ENCODE results near the gene CCDC167.
A peak's percentile ranks its signal among the peaks of the same experiment; 100 is the strongest.
"Not testable (repeated sequence)": the region's sequence is repeated elsewhere in the genome, so short reads cannot be mapped to it uniquely, and the experiment has no call there.

The CCDC167 gene

DNA sequence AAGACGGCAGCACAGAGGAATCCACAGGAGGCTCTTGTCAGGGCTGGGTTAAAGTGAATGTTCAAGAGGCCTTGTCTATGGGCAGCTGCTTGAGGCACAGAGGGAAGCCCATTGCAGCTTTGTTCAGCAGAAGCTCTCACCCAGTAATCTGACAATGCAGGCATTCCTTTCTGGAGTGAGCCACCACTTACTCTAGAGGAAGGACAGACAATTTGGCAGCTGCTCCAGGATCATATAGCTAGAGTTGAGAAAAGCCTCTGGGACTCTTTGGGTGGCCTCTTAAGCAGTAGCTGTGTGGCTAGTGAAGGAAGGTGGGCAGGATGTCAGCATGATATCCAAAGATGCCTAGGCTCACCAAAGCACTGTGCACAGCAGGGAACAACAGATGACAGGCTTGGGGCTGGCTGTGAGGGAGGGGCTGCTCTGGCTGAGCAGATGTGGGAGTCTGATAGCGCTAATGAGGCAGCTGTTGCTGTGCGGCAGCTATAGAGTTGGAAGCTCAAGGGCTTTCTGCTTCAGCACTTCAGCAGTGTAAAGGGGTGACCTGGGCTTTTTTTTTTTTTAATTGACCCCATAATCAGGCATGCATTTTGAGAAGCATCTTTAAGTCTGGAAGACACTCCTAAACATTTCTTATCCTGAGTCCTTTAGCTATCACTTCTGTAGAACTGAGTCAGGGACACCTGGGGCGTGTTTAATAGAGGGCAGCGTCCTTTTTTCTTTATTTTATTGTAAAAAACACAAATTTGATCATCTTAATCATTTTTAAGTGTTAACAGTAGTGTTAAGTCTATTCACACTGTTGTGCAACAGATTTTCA, 39.5 kb downstream of the CCDC167 start:
- peak; percentile 60 for DNase-seq

DNA sequence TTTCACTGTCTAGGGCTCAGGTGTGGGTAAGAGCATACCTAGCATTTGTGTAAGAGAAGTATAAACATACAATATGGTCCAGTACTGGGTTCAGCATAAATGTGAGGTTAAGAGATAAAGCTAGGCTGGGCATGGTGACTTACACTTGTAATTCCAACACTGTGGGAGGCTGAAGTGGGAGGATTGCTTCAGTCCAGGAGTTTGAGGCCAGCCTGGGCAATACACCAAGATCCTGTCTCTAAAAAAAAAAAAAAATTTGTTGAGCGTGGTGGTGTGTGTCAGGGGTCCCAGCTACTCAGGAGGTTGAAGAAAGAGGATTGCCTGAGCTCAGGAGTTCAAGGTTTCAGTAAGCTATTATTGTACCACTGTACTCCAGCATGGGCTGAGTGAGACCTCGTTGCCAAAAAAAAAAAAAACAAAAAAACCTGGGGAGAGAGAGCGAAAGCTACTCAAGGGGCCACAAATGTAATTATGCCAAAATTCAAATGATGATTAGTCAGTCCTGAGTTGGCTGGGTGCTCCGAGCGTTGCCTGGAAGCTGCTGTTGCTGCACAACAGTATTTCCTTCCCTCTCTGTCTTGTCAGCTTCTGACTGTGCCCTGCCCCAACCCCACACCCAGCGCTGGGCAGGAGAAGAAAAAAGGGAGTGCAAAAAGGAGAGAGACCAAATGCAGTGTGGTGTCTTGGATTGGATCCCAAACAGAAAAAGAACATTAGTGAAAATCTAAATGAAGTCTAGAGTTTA, 42.7 kb downstream of the CCDC167 start:
- no peak for DNase-seq

DNA sequence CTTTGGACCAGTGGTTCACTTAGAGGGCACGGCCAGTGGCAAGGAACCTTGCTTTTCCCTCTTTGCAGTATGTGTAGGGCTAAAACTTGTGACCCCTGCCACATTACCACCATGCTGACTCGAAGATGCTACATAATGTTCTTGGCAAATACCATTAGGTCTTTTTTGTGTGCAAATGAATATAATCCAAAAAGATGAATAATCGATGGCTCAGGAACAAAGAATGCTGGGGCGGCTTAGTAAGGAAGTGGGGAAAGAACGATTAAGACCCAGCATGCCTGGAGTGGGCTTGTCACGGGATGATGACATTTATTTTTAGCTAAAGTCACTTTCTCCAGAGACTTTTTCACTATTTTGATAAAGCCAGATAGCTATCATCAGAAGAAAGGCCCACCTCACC, 43.6 kb downstream of the CCDC167 start:
- no peak for DNase-seq

DNA sequence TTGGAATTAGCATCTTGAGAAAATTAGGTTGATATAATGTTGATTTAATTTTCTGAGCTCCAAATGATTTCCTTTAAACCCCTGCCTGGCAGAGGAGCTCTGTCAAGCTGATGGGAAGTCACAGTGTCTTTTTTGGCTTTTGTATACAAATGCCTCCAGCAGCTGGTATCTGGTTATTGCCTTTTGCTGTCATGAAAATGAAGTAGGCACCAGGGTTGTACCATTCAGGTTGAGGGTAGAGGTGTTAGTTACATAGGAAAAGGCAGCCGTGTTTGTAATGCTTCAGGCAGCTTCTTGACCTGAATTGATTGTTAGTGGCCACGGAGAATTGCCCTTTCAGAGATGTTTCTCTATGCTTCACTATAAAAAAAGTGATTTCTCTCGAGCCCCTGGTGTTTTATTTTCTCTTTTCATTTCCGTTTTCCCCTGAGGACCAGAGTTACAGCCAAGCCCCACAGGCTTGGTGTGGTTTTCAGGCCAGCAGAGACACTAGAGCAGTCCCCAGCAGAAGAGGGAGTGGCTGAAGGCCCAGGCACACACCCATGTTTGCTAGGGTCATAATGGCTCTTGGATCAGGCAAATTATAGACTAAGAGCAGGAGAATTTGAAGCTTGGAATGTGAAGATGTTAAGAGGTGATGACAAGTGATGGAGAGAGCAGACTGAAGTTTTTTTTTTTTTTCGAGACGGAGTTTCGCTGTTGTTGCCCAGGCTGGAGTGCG, 45.1 kb downstream of the CCDC167 start:
- no peak for DNase-seq

DNA sequence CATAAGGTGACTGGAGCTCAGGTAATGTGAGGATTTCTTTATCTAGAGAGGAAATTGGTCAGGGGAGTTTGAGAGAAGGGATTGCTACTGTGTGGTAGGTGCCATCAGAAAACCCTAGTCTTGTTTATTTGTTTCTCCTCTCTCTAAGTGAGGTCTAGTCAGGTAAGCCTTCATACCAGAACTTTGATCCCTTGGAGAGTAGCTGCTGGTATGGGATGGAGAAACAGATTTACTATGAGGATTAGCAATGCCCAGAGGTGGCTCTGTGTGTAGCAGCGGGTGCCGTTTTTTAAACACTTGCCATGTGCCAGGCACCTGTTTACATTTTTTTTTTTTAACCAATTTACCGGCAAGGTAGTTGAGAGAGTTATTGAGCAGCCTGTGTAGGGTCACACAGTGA, 47.2 kb downstream of the CCDC167 start:
- DNase-seq: no peak

DNA sequence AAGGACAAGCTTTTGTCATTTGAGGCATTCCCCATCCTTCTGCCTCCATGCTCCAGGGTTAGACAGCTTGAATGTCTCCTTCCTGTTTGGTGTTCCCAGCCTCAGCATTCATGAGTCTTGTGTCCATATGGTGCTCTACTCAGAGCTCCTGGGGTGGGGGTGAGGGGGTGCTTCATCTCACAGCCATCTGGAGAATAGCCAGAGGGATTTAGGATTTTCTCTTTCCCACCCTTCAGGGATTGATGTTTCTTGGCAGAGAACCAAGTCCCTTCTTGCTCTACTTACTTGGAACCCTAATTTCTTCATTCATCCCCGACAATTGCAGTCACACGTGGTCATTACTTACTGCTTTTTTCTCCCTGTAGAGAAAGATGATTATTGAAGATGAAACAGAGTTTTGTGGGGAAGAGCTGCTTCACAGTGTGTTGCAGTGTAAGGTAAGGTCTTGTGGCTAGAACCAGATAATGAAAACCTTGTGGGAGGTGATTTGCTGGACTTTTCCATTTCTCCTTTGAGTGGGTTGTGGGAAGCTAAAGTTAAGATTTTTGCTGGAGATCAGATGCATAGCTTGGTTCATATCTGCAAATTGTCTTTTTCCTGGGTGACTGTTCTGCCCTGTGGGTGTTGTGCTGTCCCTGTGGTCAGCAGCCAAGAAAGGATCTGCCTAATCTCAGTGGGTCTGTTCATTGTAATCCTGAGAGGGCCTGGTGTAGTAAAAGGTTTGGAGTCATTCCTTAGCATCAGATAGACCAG, 48.1 kb downstream of the CCDC167 start:
- no peak for DNase-seq

DNA sequence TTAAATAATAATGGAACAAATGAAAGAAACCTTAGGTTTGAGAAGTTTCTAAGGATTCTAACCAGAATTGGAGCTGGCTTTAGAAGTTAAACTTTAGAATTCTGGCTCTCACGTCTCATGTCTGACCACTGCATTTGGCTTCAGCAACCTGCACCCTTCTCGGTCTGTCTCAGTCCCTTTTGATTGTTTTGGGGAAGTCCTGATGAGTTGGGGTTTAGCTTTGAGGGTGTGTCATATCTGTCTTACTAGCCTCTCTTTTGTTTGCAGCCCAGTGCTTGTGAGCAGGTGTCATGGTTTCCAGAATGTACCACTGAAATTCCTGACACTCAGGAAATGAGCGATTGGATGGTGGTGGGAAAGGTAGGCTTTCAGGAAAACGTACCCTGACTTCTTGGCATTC, 49.7 kb downstream of the CCDC167 start:
- no peak for DNase-seq

DNA sequence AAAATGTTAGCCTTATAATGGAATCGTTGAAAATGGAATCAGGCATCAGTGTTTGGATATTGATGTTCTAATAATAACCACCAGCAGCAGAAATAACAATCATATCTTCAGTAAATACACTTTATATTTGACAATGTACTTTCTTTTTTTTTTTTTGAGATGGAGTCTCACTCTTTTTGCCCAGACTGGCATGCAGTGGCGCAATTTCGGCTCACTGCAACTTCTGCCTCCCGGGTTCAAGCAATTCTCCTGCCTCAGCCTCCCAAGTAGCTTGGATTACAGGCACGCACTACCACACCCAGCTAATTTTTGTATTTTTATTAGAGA, 56.5 kb downstream of the CCDC167 start:
- DNase-seq: not testable (repeated sequence)

DNA sequence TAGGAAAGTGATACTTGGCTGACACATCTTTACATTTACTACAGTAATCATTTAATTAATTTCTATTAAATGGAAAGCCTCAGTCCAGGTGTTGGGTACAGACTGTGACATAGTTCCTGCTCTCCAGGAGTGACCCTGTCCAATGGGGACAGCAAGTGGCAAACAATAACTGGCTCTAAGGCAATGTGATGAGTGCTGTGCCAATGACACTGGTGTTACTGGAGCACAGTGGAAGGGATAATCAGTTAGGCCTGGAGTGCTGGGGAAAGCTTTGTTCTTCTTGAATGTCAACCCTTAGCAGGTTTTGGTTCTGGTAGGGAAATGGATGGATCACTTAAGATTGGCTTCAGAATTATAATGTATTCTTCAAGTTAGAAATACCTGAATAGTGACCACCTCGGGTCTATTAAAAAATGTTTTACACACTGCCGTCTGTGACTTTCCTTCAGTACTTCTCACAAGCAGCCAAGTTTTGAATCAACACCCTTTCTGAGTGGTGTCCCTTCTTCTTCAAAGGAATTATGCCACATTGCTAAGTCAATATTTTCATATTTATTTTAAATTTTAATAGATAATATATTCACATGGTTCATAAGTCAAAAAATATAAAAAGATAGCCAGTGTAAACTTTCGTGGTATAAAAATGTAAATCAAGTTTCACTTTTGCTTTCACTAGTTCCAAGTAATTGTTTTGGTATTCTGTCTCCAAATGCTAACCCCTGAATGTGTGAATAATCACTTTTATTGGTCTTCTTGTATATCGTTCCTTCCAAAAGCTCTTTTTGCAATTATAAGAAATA, 57.1 kb downstream of the CCDC167 start:
- no peak for DNase-seq

DNA sequence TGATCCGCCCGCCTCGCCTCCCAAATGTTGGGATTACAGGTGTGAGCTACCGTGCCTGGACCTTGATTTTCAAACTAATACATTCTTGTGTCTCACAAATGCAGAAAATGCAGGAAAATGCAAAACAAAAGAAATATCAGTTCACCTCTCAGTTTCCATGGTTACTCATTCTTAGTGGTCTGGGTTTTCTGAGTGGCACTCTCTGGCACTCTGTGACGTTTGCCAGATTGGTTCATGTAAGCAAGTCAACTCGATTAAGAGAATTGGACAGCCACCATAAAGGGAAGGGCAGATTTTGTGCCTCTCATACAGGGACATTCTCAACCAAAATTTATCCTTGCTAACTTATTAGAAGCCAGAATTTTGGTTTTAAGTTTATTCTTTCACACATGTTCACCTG, 58.0 kb downstream of the CCDC167 start:
- no peak for DNase-seq

DNA sequence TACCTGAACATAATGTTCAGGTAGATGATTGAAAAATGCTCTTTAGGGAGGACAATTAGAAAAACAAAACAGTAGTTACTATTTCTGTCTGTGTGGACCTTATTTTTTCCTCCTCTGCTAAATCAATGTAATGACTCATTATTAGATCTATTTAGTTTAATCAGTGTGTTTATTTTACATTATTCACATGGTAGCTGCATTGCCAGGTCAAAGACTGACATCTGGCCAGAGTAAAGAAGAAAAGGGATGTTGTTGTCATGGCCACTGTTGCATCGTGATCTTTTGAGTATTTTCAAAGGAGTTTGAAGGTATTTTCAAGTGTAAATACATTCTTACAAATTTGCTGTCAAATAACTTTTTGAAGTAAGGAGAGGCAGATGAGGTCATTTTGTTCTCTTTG, 60.8 kb downstream of the CCDC167 start:
- DNase-seq: no peak

DNA sequence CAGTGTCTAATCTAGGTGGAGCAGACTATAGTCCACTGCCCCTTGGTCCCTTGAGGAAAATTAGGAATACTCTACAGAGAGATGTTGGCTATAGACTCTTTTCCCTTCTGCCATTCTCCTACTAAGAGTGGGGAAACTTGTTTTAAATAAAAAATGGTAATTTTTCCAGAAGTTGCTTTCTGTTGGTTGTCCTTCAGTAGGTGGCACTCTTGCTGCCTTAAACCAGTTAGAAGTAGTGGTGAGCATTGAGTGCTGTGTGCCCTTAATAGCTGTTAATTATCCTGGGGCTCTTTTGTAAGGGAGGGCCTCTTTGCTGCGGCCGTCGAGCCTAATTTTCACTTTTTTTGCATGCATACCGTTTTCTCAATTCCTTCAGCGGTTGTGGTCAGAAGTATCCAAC, 63.9 kb downstream of the CCDC167 start:
- DNase-seq: no peak

DNA sequence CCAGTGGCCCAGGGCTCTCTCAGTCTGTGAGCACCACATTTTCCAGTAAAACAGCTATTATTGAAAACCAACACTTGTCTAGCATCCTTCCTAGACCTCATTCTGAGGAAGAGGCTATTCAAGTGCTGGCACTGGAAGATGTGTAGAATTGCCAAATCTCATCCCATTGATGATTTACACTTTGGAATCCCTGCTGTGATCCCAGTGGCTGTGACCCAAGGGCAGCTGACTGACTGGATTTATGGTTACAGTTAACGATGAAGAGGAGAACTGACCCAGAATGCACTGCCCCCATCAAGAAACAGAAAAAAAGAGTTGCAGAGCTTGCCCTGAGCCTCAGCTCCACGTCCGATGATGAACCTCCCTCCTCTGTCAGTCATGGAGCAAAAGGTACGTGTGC, 64.3 kb downstream of the CCDC167 start:
- no peak for DNase-seq

DNA sequence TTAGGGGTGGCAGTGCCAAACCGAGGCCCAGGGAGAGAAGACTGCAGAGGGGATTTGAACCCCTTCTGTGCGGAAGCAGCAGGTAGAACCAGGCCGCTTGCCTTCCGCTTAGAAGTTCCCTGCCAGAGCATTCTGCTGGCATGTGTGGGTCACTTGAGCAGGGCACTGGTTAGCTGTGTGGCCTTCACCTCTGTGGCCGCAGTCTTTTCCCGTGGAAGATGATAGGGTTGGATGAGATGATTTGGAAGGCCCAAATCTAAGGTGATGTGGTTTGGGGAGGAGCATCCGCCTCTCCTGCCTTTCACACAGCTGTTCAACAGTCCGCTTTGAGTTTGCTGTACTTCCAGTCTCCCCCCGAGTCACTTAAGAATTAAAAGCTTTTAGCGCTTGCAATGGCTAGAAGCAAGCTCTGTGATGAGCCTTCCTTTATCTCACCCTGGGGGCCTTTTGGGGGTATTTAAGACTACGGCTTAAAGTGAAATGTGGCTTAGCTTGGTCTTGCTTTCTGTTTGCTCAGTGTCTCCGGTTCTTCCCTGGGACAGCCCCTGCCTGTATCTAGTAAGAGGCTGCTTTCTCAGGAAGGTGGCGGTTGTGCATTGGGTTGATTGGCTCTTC, 65.9 kb downstream of the CCDC167 start:
- DNase-seq: no peak

Measured in femur (tissue), 1 donor.